ENCODE data around the gene FERMT3.

DNA sequence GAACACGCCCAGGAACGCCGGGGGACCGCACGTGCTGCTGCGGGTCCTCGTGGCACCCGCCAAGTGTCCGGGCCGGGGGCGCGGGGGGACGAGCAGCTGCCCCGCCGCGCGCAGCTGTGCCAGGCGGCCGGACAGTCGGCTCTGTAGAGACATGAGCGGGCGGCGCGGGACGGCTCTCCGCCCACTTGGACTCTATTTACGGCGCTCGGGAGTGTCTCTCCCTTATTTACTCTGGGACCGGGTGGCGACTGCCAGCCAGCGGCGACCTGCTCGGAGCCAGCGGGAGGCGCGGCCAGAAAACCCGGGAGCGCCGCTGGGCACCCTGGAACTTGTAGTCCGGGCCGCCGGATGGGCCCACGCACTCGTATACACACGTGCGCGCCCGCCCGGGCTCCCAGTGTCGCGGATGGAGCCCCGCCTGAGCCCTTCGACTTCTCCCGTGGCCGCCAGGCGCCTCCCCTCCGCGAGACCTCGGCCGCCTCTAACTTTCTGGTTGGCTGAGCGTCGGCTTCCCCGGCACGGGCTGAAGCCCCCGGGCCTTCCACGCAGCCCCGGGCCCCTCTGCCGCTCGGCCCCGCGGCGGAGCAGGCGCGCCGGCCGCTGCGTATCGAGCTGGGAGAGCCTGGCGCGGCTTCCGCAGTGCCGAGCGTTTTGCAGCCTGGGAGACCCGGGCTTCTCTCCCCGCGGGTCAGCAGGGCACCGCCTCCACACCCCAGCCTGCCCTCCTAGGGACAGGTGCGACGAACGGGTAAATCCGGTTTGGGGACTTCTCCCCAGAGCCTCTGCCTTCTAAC lies 40.5 kb upstream of the FERMT3 start, which contains the start of gene MACROD1:
- TF ChIP-seq, protein P1, sequence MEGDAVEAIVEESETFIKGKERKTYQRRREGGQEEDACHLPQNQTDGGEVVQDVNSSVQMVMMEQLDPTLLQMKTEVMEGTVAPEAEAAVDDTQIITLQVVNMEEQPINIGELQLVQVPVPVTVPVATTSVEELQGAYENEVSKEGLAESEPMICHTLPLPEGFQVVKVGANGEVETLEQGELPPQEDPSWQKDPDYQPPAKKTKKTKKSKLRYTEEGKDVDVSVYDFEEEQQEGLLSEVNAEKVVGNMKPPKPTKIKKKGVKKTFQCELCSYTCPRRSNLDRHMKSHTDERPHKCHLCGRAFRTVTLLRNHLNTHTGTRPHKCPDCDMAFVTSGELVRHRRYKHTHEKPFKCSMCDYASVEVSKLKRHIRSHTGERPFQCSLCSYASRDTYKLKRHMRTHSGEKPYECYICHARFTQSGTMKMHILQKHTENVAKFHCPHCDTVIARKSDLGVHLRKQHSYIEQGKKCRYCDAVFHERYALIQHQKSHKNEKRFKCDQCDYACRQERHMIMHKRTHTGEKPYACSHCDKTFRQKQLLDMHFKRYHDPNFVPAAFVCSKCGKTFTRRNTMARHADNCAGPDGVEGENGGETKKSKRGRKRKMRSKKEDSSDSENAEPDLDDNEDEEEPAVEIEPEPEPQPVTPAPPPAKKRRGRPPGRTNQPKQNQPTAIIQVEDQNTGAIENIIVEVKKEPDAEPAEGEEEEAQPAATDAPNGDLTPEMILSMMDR (IDR thresholded peaks at IDR 0.05 in 4 of 5, conservative IDR thresholded peaks at IDR 0.05 in 1 of 5), result peak in 2 of 5 experiments; percentile 9 to 11
- peak; percentile 96 to 98 for TF ChIP-seq POLR2A (IDR thresholded peaks at IDR 0.05)

Measured in gastrocnemius medialis (tissue), 4 donors.